ENCODE measurements around the gene GRIK3. TPM values are rescaled to one million over a fixed set of nuclear protein-coding genes. Genes with fewer than 3 reads are reported as not detected.

Gene GRIK3
- total RNA-seq, 2 donors from 2014 or later = 0.85 to 0.89 TPM

DNA sequence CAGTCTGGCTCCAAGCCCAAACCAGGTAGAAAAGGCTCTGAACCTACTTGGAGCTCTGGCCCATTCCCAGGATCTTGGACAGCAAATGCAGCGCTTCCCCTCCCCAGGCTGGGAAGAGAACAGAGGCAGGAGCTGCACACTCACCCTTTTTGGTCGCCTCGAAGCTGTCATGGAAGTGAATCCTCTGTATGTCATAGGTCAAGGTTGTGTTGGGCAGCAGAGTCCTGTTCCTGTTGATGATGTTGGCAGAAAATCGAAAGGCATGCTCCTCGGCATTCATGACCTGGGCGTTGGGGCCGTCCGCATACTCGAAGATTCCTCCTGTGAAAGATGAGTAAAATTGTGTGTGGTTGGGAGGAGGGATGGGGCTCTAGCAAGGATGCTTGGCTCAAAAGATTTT is 143.5 kb downstream of the GRIK3 start:
- DNase-seq (no peak), ATAC-seq (no peak)
- intact Hi-C loops (cut with DNase I) = no loop called here

DNA sequence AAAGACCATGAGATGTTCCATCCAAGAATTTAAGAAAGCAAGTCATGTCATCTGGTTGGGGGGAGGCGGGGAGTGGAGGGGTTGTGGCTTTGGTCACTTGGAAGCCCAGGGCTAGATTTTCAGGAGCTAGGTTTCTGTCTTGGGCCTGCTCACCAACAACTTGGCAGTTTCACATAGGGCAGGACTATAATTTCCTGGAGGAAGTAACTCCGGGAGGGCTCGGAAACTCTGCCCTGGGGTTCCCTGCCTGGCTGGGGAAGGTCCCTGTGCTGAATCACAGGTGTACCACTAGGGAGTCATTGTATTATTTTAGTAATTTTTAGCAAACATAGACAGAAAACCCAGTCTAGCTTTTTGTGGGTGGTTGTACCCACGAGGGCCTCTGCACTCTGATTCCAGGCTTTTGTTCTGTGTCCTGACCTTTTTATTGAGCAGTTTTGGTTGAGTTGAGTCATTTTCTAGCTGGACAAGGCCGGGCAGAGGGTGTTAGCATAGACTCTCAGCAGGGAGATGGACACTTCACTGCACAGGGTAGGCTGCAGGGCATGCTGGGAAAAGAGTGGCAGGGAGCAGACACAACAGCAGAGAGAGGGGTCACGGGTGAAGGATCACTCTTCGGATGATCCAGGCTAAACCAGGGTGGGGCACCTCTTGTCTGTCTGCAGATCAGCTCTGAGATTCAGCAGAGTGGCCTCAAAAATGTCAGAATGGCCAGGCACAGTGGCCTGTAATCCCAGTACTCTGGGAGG is 144.7 kb downstream of the GRIK3 start:
- DNase-seq (no peak), ATAC-seq (no peak)
- intact Hi-C loops (cut with DNase I) = no loop called here

DNA sequence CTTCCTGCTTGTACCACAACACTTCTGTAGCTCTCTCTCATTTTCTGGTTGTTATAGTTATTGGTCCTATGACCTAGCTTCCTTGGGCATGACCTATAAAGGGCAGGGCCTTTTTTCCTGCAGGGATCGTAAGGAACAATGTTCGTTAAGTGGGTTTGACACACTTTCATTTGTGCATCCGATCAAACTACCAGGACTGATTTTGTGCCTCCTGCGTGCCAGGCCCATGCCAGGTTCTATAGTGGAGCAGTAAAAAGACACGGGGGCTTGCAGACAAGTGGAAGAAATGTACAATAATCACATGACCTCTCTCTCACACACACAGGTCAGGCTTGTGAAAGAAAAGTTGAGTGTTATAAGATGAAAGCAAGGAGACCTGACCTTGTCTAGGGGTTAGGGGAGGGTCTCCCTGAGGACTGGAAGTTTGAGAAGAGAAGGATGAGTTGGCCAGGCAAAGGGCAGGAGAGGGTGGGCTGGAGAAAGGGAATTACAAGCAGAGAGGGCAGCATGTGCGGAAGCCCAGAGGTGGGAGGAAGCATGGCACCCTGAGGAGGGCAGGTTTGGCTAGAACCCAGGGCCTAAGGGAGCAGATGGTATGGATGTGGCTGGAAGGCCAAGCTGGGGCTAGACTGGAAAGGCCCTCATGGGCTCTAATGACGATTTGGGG is 145.4 kb downstream of the GRIK3 start:
- no peak for DNase-seq
- intact Hi-C loops (cut with DNase I) = no loop called here
- no peak for ATAC-seq

DNA sequence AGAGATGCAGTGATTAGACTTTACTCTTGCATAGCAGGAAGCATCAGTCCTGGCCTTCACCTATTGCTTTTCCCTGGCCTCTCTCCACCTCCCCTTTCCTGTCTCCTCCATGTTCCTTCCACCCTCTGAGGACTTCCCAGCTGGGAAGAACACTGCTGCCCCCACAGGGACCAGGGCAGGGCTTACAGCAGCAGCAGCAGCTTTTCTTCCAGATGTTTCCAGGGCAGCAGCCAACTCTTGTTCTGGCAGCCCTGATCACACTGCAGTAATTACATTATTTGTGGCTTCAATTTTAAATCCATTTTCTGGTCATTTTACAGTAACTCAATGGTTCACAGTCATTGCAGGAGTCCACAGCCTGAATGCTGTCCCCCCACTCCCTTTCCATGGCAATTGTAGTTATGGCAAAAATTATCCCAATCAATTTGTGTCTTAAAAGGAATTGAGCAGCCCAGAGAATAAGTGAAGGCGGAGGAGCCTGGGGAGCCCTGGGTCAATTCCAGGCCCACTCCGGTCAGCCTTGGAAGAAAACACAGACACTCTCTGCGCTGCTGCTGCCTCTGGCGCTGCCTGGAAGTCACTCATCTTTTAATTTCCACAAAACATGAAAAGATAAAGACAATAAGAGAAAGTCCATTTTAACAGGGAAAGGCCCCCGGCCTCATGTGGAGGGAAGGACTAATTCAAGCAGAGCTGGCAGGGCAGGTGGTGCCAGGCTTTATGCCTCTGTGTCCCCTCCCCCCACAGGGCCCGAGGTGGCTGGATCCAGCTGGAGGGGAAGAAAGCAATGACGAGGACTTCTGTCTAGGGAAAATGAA is 148.6 kb downstream of the GRIK3 start:
- DNase-seq = no peak
- ATAC-seq = peak; percentile 34 to 75
- intact Hi-C loops (cut with DNase I) = no loop called here

DNA sequence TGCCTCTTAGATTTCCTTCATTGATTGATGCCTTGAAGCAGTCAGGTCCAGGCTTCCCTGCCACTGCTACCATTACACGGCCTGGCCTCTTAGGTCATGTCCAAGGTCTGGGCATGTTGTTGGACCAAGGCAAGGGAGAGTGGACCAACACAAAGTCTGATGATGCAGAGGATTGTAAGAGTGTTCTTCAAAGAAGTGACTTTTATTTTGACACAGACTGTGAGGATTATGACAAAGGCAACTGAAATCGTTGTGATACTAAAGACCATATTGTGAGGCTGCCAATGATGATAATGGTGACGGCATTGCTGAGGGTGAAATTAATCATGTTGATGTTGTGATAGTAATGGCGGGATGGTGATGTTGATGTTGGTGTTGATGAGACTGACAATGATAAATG is 149.5 kb downstream of the GRIK3 start:
- DNase-seq (no peak), ATAC-seq (no peak)
- intact Hi-C loops (cut with DNase I) = no loop called here

DNA sequence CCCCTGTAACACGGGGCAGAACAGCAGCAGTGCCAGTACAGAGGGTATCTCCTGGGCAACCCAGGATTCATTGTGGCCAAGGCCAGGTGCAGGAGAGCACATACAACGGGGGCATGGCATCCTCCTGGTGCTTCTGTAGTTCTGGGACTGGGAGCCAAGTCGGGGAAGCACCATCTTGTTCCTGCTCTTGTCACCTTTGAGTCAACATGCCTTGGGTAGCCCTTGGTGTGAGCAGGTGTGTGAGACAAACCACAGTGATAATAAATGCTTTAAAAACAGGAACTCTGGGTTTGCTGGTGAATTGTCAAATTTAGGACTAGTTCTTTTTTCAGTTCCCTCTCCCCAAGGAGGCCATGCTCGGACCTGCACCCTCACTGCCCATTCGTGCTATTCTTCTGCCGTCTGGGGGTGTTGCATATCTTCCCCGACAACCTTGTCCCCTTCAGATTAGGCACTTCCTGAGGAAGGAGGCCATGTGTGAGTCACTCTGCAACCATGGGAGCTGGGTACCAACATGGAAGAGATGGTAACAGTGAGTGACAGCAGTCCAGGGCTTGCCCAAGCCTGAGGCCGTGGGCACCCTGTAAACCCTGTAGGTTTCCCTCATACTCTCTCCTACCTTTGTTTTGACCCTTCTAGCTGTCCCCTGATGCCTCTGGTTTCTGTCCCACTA is 150.2 kb downstream of the GRIK3 start:
- no peak for DNase-seq
- no peak for ATAC-seq
- intact Hi-C loops (cut with DNase I) = no loop called here

DNA sequence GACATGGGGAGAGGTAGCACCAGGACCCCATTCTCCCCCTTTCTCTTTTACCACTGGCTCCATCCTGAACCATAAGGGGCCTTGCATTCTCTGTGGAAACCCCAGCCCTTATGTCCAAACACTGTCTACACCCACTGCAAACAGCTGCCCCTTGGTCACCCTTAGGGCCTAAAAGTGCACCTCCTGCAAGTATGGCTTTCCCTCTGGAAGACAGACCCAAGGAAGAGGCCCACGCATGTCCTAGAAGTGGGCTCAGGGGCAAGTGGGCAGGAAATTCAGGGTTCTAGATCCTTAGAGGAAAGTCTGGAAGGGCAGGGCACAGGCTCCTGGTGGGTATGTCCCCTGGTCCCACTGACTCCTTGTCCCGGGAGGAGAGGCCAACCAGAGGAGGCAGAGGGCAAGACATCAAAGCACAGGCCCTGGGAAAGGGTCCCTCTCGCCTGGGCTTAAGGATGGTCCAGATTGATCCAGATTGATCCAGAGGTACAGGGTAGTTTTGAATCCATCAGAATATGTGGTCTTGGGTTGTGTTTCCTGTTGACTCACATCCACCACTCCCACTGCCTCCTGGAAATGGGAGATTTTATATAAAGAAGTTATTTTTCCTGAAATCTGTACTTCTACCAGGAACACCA is 150.9 kb downstream of the GRIK3 start:
- no peak for ATAC-seq
- no peak for DNase-seq
- intact Hi-C loops (cut with DNase I) = no loop called here

DNA sequence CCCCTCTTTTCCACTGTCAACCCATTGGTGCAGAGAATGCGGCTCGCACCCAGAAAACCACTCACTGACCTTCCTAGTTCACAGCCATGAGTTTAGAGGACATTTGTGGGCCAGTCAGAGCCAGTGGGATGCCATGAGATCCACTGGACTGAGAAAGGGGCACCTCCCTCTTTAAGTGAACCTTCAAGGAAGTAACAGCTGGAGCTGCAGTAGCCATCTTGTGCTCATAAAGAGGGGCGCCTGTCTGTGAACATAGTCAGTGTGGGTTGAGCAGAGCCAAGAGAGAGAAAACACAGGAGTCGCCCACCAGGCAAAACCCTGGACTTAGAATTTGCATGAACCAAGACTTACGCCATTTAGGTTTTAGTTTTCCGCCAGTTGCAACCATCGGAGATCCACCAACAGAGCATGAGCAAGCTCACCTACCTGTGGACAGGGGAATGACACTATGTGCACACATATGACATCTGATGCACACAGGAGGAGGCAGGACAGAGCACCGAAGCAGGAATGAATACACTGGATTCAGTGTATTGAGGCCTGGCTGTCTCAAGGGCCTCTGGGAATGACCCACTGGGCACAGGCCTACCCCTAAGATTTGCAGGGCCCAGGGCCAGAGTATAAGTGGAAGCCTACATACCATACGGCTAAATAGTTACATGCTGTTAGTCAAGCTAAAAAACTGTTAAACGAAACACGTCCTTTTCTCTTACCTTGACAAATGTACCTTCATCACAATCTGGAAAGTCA is 151.6 kb downstream of the GRIK3 start:
- ATAC-seq (no peak), DNase-seq (no peak)
- intact Hi-C loops (cut with DNase I) = no loop called here

DNA sequence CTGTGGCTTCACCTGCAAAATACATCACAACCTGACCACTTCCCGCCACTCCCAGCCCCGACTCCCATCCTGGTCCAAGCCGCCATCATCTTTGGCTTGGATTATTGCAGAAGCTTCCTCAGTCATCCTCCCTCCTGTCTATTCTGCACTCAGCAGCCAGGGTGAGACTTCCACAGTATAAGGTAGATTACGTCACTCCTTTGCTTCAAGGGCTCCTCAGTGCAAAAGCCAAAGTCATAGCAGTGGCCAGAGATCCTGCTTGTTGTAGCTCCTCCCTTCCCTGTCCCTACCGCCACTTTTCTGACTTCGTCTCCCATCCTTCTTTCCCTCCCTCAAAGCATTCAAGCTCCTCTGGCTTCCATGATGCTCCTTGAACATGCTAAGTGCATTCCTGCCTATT is 152.8 kb downstream of the GRIK3 start:
- DNase-seq (no peak), ATAC-seq (no peak)
- intact Hi-C loops (cut with DNase I) = no loop called here

DNA sequence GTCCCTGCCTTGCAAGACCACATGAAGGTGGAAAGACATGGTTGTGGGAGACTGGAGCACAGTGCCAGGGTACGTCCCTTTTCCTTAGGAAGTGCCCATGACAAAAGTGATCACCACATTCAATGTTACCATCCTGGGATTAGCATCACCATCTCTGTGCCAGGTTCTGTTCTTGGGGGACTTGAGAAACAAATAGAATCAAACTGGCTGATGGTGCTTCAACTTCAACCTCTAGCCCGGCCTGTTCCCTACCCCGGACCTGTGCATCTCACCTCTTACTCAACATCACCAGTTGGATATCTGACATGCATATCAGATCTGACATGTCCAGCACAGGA is 153.3 kb downstream of the GRIK3 start:
- ATAC-seq (no peak), DNase-seq (no peak)
- intact Hi-C loops (cut with DNase I) = no loop called here

DNA sequence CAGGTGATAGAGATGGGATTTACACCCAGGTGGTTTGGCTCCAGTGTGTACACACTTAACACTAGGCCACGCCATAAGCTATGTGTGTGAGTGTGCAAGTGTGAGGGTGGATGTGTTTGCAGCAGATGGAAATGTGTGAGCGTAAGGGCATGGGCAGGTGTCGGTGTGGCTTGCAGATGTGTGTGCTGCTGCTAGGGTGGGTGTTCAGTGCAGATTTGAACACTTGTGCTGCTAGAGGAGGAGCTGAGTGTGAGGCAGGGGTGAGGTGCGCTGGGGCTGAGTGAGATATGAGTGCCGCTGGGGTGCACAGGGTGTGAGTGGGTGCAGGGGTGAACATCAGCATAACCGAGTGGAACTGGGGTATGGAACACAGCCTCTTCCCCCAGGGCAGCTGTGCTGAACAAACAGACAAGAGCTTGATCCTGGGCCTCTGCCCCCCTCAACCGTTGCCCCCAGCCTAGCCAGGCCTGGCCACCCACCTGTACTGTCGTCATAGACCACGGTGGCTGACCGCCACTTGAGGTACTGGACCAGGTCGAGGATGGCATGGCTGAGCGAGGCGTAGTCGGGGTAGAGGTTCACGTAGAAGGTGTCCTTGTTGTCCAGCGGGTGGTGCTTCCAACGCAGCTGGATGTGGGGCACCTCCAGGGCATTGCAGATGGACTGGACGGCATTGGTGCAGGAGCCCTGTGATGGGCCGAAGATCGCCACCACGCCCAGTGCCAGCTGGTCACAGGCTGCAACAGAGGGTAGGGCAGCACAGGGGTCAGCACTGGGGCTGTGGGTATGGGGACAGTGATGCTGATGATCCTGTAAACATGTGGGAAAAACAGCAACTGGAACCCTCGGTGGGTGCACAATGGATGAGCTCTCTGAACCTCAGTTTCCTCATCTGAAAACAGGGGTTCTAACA is 153.9 kb downstream of the GRIK3 start:
- DNase-seq (no peak), ATAC-seq (no peak)
- intact Hi-C loops (cut with DNase I) = no loop called here

DNA sequence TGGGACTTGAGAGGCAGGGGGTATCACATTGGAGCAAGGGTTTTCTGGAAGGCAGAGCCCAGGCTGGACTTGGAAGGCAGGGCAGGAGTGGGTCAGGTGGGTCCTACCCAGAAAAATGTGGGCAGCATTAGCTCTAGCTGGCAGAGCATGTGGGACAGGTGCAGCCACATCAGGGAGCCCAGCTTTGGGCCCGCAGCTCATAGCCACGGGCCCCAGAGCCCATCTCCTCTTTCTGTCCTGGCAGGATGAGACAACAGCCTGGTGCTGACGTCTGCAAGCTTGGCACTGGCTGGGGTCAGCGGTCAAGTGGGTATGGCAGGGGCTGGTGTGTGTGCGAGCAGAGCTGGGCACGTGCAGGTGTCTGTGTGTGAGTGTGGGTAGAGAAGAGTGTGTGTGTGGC is 154.7 kb downstream of the GRIK3 start:
- ATAC-seq (no peak), DNase-seq (no peak)
- intact Hi-C loops (cut with DNase I) = no loop called here

DNA sequence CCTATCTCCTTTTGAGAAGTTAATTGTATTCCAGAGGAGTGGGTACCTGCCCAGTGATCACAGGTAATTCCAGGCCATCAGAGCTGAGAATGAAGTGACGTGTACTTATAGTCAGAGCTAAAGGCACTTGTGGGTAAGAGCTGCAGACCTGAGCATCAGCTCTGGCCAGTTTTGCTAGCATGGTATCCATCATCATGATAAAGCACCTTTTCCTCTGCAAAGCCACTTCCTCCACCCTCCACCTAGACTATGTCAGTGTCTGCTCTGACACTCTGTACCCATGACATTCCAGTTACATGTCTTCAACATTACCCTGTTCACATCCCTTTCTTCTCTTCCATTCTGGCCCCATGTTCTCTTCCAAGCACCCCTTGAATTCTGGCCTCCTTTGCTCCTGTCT is 157.3 kb downstream of the GRIK3 start:
- no peak for DNase-seq
- intact Hi-C loops (cut with DNase I) = no loop called here

DNA sequence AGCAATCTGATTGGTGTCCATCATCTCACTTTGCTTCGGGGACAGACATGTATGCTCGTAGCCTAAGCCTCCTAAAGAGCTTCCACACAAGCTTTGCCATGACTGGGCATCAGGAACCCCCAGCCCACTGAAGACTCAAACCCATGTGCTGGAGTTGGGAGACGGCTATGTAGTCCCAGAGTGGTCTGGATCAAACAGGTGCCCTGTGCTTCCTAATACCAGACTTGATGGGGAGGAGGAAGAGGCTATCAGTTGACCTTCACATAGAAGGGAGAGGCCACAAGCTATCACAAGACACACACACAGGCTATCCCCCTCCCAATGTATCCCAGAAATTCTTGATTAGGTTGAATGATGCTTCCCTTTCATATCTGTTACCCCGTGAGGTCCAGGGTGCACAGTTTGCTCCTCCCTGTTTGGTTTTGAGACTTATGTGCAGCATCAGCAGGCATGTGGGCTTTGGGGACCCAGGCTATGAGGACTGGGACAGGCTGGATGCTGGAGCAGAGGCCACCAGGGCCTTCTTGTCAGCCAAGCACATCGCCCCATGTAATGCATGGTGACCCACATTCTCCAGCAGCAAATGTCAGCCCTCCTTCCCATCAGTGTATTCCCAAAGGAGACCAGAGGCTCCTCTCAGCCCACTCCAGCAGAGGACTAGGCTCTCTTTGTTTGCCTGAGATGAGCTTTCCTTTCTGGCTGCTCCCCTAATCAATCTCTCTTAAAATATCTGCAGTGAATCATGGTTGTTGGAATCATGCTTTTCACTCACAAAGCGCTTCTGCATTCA is 159.8 kb downstream of the GRIK3 start:
- intact Hi-C loops (cut with DNase I) = no loop called here
- no peak for DNase-seq

More for the DNA sequence above, 157.3 kb downstream of the GRIK3 start:
- ATAC-seq = no peak

DNA sequence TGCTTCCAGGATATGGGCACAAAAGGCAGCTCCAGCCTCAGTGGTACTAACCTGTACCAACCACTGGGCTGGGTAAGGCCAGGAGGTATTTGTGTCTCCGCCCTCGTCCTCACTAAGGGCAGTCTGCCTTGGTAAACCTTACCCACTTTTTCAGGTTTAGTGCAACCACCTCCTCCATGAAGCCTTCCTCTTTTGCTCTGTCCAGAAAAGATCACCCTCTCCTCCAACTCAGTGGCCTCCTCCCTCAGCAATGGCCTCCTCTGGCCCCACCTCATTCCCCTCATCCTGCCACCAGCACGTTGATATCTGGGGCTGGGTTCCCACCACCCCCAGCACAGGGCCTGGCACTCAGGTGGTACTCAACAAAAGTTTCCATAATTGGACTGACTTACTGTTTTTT is 161.5 kb downstream of the GRIK3 start:
- DNase-seq = no peak

More for the DNA sequence above, 159.8 kb downstream of the GRIK3 start:
- ATAC-seq = no peak

DNA sequence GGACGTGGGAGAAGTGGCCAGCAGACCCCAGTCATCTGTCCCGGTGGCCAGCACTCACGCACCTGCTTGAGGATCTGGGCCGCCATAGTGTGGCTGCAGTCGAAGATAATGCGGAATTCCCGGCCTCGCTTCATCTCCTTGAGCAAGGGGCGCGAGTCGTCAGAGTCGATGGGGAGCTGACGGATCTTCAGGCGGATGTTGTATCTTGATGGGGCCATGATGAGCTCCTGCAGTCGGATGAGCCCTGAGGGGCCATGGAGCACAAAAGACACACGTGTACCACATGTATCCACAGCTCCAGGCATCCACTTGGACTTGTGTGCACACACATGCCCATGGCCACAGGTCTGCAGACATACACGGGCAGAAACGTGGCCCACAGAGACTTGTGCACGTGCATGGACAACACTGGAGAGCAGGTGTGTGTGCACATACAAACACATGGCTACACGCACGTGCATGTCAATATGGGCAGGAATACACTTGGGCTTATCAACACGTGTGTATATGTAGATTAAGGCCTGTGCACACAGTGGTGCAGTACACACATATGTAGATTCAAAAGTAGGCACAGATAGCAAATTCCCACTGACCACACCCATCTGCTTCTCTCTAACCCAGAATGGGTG is 162.1 kb downstream of the GRIK3 start:
- no peak for DNase-seq
- no peak for ATAC-seq
- intact Hi-C loops (cut with DNase I) = no loop called here

More for the DNA sequence above, 161.5 kb downstream of the GRIK3 start:
- no peak for ATAC-seq
- intact Hi-C loops (cut with DNase I) = no loop called here

Measured in left cardiac atrium (tissue), 4 donors.